ENCODE data around the gene EHMT1.
"Not testable (repeated sequence)": the region's sequence is repeated elsewhere in the genome, so short reads cannot be mapped to it uniquely, and the experiment has no call there.

Gene EHMT1

GRCh38 chr9:137797206-137798120 lies 178.7 kb downstream of the EHMT1 start:
- no peak for DNase-seq

GRCh38 chr9:137798142-137798541 lies 179.3 kb downstream of the EHMT1 start:
- no peak for DNase-seq

GRCh38 chr9:137798901-137799629 lies 180.3 kb downstream of the EHMT1 start:
- DNase-seq: no peak

- no peak for DNase-seq
Measured at GRCh38 chr9:137799630-137799983, 180.8 kb downstream of the EHMT1 start.

- no peak for DNase-seq
Measured at GRCh38 chr9:137800196-137801022, 181.6 kb downstream of the EHMT1 start.

GRCh38 chr9:137801023-137801319 lies 182.2 kb downstream of the EHMT1 start:
- DNase-seq: no peak

GRCh38 chr9:137802021-137802420 lies 183.2 kb downstream of the EHMT1 start:
- DNase-seq: no peak

GRCh38 chr9:137802521-137803243 lies 183.9 kb downstream of the EHMT1 start:
- no peak for DNase-seq

GRCh38 chr9:137804908-137805630 lies 186.3 kb downstream of the EHMT1 start:
- DNase-seq: no peak

GRCh38 chr9:137807721-137808703 lies 189.2 kb downstream of the EHMT1 start:
- DNase-seq: no peak

- no peak for DNase-seq
Measured at GRCh38 chr9:137809040-137809576, 190.3 kb downstream of the EHMT1 start.

- not testable (repeated sequence) for DNase-seq
Measured at GRCh38 chr9:137809726-137810450, 191.1 kb downstream of the EHMT1 start.

GRCh38 chr9:137811283-137811870 lies 192.6 kb downstream of the EHMT1 start:
- no peak for DNase-seq

- DNase-seq: no peak
Measured at GRCh38 chr9:137812356-137813023, 193.7 kb downstream of the EHMT1 start.

- DNase-seq: no peak
Measured at GRCh38 chr9:137813167-137813566, 194.4 kb downstream of the EHMT1 start.

- no peak for DNase-seq
Measured at GRCh38 chr9:137813651-137814415, 195.0 kb downstream of the EHMT1 start.

- no peak for DNase-seq
Measured at GRCh38 chr9:137814436-137814835, 195.6 kb downstream of the EHMT1 start.

GRCh38 chr9:137814841-137815240 lies 196.0 kb downstream of the EHMT1 start:
- DNase-seq: no peak
